Skeletal muscle tissue (tissue), 4 donors: Measurements from ENCODE around the gene SUN5. TPM values are rescaled to one million over a fixed set of nuclear protein-coding genes. Genes with fewer than 3 reads are reported as not detected.

Experiments used
- H3K27ac ChIP-seq: one replicate; pipeline ENCODE4 v1.7.0; 2013; ENCODE audit warnings: mild to moderate bottlenecking, low read depth, low read length, inconsistent platforms
- H3K27me3 ChIP-seq, 3 donors: one replicate each; pipeline ENCODE4 v1.7.0; 2013; ENCODE audit warnings: low read length in 3 of 3; ENCODE audit not compliant: control insufficient read depth in 3 of 3, insufficient read depth in 3 of 3
- H3K36me3 ChIP-seq, 3 donors: one replicate each; pipeline ENCODE4 v1.7.0; 2013; ENCODE audit warnings: low read length in 3 of 3; ENCODE audit not compliant: control insufficient read depth in 3 of 3, insufficient read depth in 3 of 3
- H3K4me1 ChIP-seq, 3 donors: one replicate each; pipeline ENCODE4 v1.7.0; 2013; ENCODE audit warnings: low read length in 3 of 3, mild to moderate bottlenecking in 3 of 3; ENCODE audit not compliant: control insufficient read depth in 3 of 3, insufficient read depth in 3 of 3
- H3K4me3 ChIP-seq, 3 donors: one replicate each; pipeline ENCODE4 v1.7.0; 2013; ENCODE audit warnings: low read length in 3 of 3
- H3K9ac ChIP-seq, 3 donors: one replicate each; pipeline ENCODE4 v1.7.0; 2013; ENCODE audit warnings: low read length in 3 of 3, mild to moderate bottlenecking in 3 of 3, moderate library complexity in 2 of 3, low read depth in 1 of 3
- H3K9me3 ChIP-seq, 3 donors: one replicate each; pipeline ENCODE4 v1.7.0; 2013; ENCODE audit warnings: low read length in 3 of 3; ENCODE audit not compliant: control insufficient read depth in 3 of 3
- total RNA-seq: library from RNA; depleted of rRNA; stranded (reverse); fragments of >200 nt; gene quantifications from one replicate; pipeline ENCODE4 v1.2.3, GENCODE V29; 2014
- donor health status: Osteomylitis.

SUN5 gene
- total RNA-seq, 1 donor from 2014 or later, result not detected

- Histone ChIP-seq H3K9ac (no peak overlapping the region), H3K27me3 (peaks cover 9 to 34% (median 30%) of the 10 kb centered on the region in 3 donors), H3K27ac (no peak overlapping the region), H3K9me3 (peaks cover 0 to 3% (median 0%) of the 10 kb centered on the region in 3 donors), H3K36me3 (no peaks in the 10 kb centered on the region), H3K4me3 (no peak overlapping the region), H3K4me1 (no peaks in the 10 kb centered on the region)
Measured at GRCh38 chr20:33026779-33027759, 22.8 kb upstream of the SUN5 start.

GRCh38 chr20:33026072-33026778 lies 22.0 kb upstream of the SUN5 start:
- no peak overlapping the region for H3K4me3 ChIP-seq
- H3K27me3 ChIP-seq, result peaks cover 9 to 33% (median 22%) of the 10 kb centered on the region in 3 donors
- no peaks in the 10 kb centered on the region for H3K4me1 ChIP-seq
- no peak overlapping the region for H3K9ac ChIP-seq
- H3K27ac ChIP-seq, result no peak overlapping the region
- peaks cover 0 to 3% (median 0%) of the 10 kb centered on the region in 3 donors for H3K9me3 ChIP-seq
- no peaks in the 10 kb centered on the region for H3K36me3 ChIP-seq

DNA sequence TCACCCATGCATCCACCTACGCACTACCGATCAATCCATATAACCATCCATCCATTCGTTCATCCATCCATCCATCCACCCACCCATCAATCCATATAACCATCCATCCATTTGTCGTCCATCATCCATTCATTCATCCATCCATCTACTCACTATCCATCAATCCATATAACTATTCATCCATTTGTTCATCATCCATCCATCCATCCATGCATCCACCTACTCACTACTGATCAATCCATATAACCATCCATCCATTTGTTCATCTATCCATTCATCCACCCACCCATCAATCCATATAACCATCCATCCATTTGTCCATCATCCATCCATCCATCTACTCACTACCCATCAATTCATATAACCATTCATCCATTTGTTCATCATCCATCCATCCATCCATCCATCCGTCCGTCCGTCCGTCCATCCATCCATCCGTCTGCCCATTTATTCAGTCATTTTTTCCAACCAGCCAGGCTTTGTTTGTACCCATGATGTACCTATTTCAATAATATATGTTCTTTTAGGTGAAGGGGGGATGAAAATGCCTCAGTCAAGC lies 21.2 kb upstream of the SUN5 start:
- Histone ChIP-seq H3K4me3 (no peak overlapping the region), H3K9ac (no peak overlapping the region), H3K4me1 (no peaks in the 10 kb centered on the region), H3K27me3 (peaks cover 9 to 35% (median 19%) of the 10 kb centered on the region in 3 donors), H3K9me3 (peaks cover 0 to 3% (median 0%) of the 10 kb centered on the region in 3 donors), H3K36me3 (no peaks in the 10 kb centered on the region), H3K27ac (no peak overlapping the region)

GRCh38 chr20:33024609-33025317 lies 20.5 kb upstream of the SUN5 start:
- Histone ChIP-seq H3K9me3 (peaks cover 0 to 3% (median 0%) of the 10 kb centered on the region in 3 donors), H3K4me1 (no peaks in the 10 kb centered on the region), H3K9ac (no peak overlapping the region), H3K36me3 (no peaks in the 10 kb centered on the region), H3K4me3 (no peak overlapping the region), H3K27ac (no peak overlapping the region), H3K27me3 (peaks cover 9 to 30% (median 20%) of the 10 kb centered on the region in 3 donors)

- Histone ChIP-seq H3K36me3 (no peaks in the 10 kb centered on the region), H3K9ac (no peak overlapping the region), H3K27ac (no peak overlapping the region), H3K4me3 (no peak overlapping the region), H3K4me1 (no peaks in the 10 kb centered on the region), H3K9me3 (peaks cover 0 to 3% (median 0%) of the 10 kb centered on the region in 3 donors), H3K27me3 (peaks cover 8 to 31% (median 16%) of the 10 kb centered on the region in 3 donors)
Measured at GRCh38 chr20:33024243-33024560, 20.0 kb upstream of the SUN5 start.

DNA sequence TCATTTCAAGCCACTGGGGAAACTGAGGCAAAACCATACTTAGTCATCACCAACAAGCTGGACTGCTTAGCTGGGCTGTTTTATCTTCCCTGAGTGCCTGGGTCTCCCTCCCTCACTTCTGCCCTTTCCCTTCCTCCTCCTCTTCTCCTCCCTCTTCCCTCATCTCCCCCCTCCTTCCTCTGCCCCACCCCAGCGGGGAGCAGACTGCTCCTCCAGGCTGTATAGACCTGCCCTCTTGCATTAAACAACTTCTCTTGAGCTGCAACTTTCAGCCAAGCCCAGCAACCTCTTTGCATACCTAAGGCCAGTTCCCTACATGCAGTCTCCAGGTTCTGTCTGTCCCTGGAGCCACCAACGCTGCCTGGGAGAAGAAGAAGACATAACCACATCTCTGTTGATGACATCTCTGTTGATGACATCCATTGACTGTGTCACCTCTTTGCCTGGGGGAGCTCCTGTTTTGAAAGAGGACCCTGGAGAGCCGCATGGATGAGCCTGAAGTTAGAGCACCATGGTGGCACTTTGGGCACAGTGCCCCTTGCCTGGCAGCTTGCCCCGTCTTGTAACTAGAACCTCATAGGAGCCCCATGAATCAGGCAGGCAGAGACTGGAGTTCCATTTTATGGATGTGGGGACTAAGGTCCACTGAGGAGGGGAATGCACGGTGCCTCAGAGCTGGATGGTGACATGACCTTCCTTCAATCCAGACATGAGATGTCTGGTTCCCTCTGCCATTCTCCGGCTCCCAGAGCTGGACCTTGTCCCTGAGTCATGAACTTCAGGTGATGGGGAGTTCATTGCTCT lies 19.4 kb upstream of the SUN5 start:
- H3K4me1 ChIP-seq, result no peaks in the 10 kb centered on the region
- peaks cover 0 to 3% (median 0%) of the 10 kb centered on the region in 3 donors for H3K9me3 ChIP-seq

GRCh38 chr20:33022694-33023438 lies 18.6 kb upstream of the SUN5 start:
- Histone ChIP-seq H3K4me1 (no peaks in the 10 kb centered on the region), H3K27ac (no peak overlapping the region), H3K36me3 (no peaks in the 10 kb centered on the region), H3K9me3 (peaks cover 0 to 3% (median 0%) of the 10 kb centered on the region in 3 donors), H3K9ac (no peak overlapping the region), H3K27me3 (peaks cover 3 to 22% (median 8%) of the 10 kb centered on the region in 3 donors), H3K4me3 (no peak overlapping the region)

More for the DNA sequence above, 19.4 kb upstream of the SUN5 start:
- peaks cover 3 to 28% (median 11%) of the 10 kb centered on the region in 3 donors for H3K27me3 ChIP-seq
- no peaks in the 10 kb centered on the region for H3K36me3 ChIP-seq
- H3K9ac ChIP-seq, result no peak overlapping the region
- H3K27ac ChIP-seq, result no peak overlapping the region
- H3K4me3 ChIP-seq, result no peak overlapping the region

DNA sequence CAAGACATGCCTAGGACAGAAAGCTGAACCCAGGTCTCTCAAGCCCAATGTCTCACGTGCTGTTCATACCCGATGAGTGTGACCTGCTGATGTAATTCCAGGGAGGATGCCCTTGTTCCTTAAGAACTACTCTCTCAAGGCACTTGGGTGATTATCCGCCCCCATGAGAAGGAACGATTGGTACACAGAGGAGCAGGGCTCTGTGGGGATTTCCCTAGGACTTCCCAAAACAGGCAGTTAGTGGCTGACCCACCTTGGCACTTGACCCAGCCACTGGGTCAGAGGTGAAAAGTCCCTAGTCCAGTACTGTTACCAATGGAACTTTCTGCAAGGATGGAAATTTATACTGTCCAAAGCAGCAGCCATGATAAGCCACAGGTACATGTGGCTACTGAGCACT lies 18.1 kb upstream of the SUN5 start:
- Histone ChIP-seq H3K4me3 (no peak overlapping the region), H3K9me3 (peaks cover 0 to 3% (median 0%) of the 10 kb centered on the region in 3 donors), H3K27me3 (peaks cover 9 to 20% (median 10%) of the 10 kb centered on the region in 3 donors), H3K36me3 (no peaks in the 10 kb centered on the region), H3K9ac (no peak overlapping the region), H3K27ac (no peak overlapping the region), H3K4me1 (no peaks in the 10 kb centered on the region)
